HEK293T (cell line): ENCODE data around the gene HOXA4.
A peak's percentile ranks its signal among the peaks of the same experiment; 100 is the strongest.

ENCODE experiments used
- CTCF ChIA-PET: fragments of 350-600 bp; formaldehyde crosslinking; extraction: SDS; loops from one replicate; lab custom pipeline; 2021; ENCODE audit warnings: antibody characterized with exemption, inconsistent platforms; lab: Yijun Ruan, JAX
- POLR2A ChIA-PET: fragments of 350-600 bp; formaldehyde crosslinking; extraction: SDS; loops from one replicate; lab custom pipeline; 2020; ENCODE audit warnings: antibody characterized with exemption, inconsistent platforms; lab: Yijun Ruan, JAX
- DNase-seq: peaks from one replicate; pipeline ENCODE4 v3.0.0; 2012; ENCODE audit warnings: mixed read lengths; ENCODE audit errors: extremely low spot score
- ARNT ChIP-seq: fragments of 450-650 bp; IDR thresholded peaks from 2 replicates; pipeline ENCODE4 v1.6.1; 2017; ENCODE audit warnings: mild to moderate bottlenecking
- BHLHE40 ChIP-seq: fragments of 450-650 bp; IDR thresholded peaks from 2 replicates; pipeline ENCODE4 v1.6.1; 2016; ENCODE audit warnings: mild to moderate bottlenecking, moderate library complexity, borderline replicate concordance
- CTBP1 ChIP-seq: fragments of 450-650 bp; IDR thresholded peaks from 2 replicates; pipeline ENCODE4 v1.6.1; 2016; ENCODE audit warnings: borderline replicate concordance
- ELF4 ChIP-seq: fragments of 450-650 bp; IDR thresholded peaks from 2 replicates; pipeline ENCODE4 v1.6.1; 2017; ENCODE audit warnings: antibody characterized with exemption
- FOXA1 ChIP-seq: fragments of 450-650 bp; IDR thresholded peaks from 2 replicates; pipeline ENCODE4 v1.6.1; 2016; ENCODE audit warnings: mild to moderate bottlenecking
- FOXK2 ChIP-seq: fragments of 450-650 bp; IDR thresholded peaks from 2 replicates; pipeline ENCODE4 v1.6.1; 2016; ENCODE audit warnings: mild to moderate bottlenecking
- FOXM1 ChIP-seq: fragments of 450-650 bp; IDR thresholded peaks from 2 replicates; pipeline ENCODE4 v1.6.1; 2017; ENCODE audit warnings: mild to moderate bottlenecking, borderline replicate concordance
- HDGF ChIP-seq: fragments of 450-650 bp; IDR thresholded peaks from 2 replicates; pipeline ENCODE4 v1.6.1; 2017; ENCODE audit warnings: antibody characterized with exemption, borderline replicate concordance
- L3MBTL2 ChIP-seq: fragments of 450-650 bp; conservative IDR thresholded peaks from 2 replicates; pipeline ENCODE4 v1.6.1; 2016; ENCODE audit warnings: mild to moderate bottlenecking
- LEF1 ChIP-seq: fragments of 450-650 bp; IDR thresholded peaks from 2 replicates; pipeline ENCODE4 v1.6.1; 2017; ENCODE audit warnings: mild to moderate bottlenecking, borderline replicate concordance
- NFRKB ChIP-seq: fragments of 450-650 bp; IDR thresholded peaks from 2 replicates; pipeline ENCODE4 v1.6.1; 2016; ENCODE audit warnings: mild to moderate bottlenecking, moderate library complexity
- SP1 ChIP-seq: fragments of 450-650 bp; IDR thresholded peaks from 2 replicates; pipeline ENCODE4 v1.6.1; 2017
- SUZ12 ChIP-seq: fragments of 450-650 bp; IDR thresholded peaks from 2 replicates; pipeline ENCODE4 v1.6.1; 2016; ENCODE audit warnings: mild to moderate bottlenecking
- TARDBP ChIP-seq: fragments of 450-650 bp; IDR thresholded peaks from 2 replicates; pipeline ENCODE4 v1.6.1; 2016
- ZNF384 ChIP-seq: fragments of 450-650 bp; IDR thresholded peaks from 2 replicates; pipeline ENCODE4 v1.6.1; 2016
- TF ChIP-seq, protein P1 (sequence below): fragments of 450-650 bp; IDR thresholded peaks from 2 replicates; pipeline ENCODE4 v1.6.1; 2016

Gene HOXA4

DNA sequence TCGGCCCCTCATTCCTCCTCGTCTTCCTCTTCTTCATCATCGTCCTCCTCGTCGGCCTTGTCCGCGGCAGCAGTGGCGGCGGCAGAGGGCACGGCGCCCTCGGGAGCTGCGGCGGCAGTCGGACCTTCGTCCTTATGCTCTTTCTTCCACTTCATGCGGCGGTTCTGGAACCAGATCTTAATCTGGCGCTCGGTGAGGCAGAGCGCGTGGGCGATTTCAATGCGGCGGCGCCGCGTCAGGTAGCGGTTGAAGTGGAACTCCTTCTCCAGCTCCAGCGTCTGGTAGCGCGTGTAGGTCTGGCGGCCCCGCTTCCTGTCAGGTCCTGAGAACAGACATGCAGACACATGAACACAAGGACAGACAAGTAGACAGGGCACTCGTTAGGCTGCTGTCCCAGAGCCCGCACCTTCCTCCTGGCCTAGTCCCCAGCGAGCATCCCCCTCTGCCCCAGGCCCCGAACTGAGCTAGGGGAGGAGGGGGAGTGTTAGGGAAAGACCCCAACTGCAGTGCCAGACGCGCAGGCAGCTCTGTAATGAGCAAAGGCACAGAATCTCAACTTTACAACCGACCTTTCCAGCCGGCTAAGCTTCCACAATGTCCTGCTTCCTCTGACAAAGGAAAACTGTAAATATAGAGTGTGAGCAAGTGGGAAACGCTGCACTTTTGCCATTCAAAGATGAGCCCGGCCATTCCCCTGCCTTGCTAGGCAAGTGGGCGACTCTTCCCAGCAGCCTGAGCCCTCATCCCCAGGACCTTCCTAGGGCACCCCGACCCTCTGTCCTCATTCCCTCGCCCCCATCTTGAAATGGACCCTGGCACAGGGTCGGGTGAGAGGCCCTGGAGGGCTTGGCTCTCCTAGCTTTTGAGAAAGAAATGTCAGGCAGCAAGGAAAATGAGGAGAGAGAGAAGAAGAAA is 24.6 kb upstream of the HOXA4 start:
- ChIA-PET POLR2A (interaction anchor here (0.7 to 17.5 kb wide), 5 partner anchors 11 to 472 kb away, joined by 3 to 367 read pairs (median 6); partner anchors contain the start of genes HOXA10, HOXA11 and HOXA5), CTCF (no interaction called here)
- no peak for TF ChIP-seq NFRKB
- TF ChIP-seq ZNF384 = no peak
- TF ChIP-seq TARDBP = no peak
- no peak for TF ChIP-seq SUZ12
- TF ChIP-seq FOXM1 = no peak
- TF ChIP-seq HDGF = no peak
- TF ChIP-seq, protein P1, sequence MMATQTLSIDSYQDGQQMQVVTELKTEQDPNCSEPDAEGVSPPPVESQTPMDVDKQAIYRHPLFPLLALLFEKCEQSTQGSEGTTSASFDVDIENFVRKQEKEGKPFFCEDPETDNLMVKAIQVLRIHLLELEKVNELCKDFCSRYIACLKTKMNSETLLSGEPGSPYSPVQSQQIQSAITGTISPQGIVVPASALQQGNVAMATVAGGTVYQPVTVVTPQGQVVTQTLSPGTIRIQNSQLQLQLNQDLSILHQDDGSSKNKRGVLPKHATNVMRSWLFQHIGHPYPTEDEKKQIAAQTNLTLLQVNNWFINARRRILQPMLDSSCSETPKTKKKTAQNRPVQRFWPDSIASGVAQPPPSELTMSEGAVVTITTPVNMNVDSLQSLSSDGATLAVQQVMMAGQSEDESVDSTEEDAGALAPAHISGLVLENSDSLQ = no peak
- TF ChIP-seq SP1 = no peak
- no peak for TF ChIP-seq BHLHE40
- no peak for TF ChIP-seq CTBP1
- TF ChIP-seq ARNT = no peak
- TF ChIP-seq LEF1 = no peak
- TF ChIP-seq FOXK2 = no peak
- no peak for TF ChIP-seq L3MBTL2
- no peak for TF ChIP-seq FOXA1
- DNase-seq = no peak

DNA sequence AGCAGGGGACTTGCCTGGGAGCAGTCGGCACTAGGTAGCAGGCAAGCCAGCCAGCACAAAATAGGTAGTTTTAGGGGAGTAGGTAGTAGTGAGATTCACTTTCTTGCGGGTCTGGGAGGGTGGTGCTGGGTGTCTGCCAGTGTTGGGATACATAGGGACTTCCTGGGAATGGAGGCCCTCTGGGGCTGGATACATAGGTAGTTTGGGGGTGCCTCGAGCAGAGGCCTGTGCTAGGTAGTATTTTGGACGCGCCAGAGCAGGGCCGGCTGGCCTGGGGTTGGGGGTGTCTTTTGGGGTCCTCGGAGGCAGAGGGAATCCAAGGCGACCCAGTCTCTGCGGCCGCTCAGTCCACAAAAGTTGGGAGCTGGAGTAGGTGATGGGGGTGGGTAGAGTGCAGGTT is 23.8 kb upstream of the HOXA4 start:
- CTCF ChIA-PET = interaction anchor here (2.6 kb wide), 1 partner anchor 11 kb away, joined by 10 read pairs; the partner anchor contains the start of gene HOXA5
- no peak for DNase-seq
- no peak for TF ChIP-seq FOXA1
- TF ChIP-seq SUZ12 = no peak
- no peak for TF ChIP-seq SP1
- POLR2A ChIA-PET = interaction anchor here (1.2 to 17.5 kb wide), 3 partner anchors 10 to 28 kb away, joined by 5 to 367 read pairs (median 11); partner anchors contain the start of genes HOXA10 and HOXA5

- no peak for DNase-seq
- ChIA-PET CTCF (interaction anchor here (0.9 to 2.6 kb wide), 2 partner anchors 10 to 300 kb away, joined by 3 to 10 read pairs; partner anchors contain the start of gene HOXA5), POLR2A (interaction anchor here (1.4 to 17.5 kb wide), 5 partner anchors 10 to 29 kb away, joined by 9 to 367 read pairs (median 14); partner anchors contain the start of genes HOXA10, HOXA5 and HOXA9)
- TF ChIP-seq FOXK2 (no peak), HDGF (no peak), FOXM1 (no peak), ZNF384 (no peak), TARDBP (no peak)
These were observed 23.0 kb upstream of the HOXA4 start for GRCh38 chr7:27153526-27153925.

DNA sequence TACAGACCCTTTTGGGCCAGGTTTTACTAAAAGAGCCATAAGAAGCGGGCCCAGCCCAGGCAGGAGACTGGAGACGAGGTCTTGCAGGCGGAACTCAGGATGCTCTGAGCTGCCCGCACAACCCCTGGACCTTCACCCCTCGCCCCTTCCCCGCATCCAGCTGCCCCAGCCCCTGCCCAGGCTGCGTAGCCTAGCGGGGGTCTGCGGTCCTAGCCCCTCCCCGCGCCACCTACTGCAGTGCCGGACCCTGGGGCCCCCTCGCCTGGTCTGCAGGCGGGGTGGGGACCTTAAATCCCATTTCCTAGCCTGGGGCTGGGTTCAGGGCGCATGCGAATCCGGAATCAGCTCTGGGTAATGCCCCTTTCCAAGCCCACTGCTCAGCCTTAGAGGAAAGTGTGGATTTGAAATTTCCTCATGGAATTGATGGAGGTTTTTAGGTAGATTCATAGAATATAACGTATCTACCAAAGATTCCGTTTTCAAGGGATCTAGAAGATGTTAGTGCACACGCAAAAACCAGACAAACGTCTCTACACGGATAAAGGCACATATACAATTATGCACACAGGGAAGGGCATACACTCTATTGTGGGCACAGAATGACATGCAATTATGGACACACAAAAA is 22.4 kb upstream of the HOXA4 start:
- CTCF ChIA-PET = interaction anchor here (0.6 to 2.6 kb wide), 6 partner anchors 9 to 1314 kb away, joined by 3 to 10 read pairs (median 3); partner anchors contain the start of gene HOXA5
- POLR2A ChIA-PET = interaction anchor here (0.7 to 17.5 kb wide), 19 partner anchors 9 to 957 kb away, joined by 3 to 367 read pairs (median 7); partner anchors contain the start of genes CBX3, HOXA10, HOXA11 and HOXA5
- no peak for DNase-seq
- TF ChIP-seq CTBP1 = no peak

GRCh38 chr7:27151931-27152815 is 21.6 kb upstream of the HOXA4 start, which contains the start of gene HOXA3:
HOXA3 (minus strand) TSS chr7:27152583; CDS start chr7:27110640, 41,943 bp downstream.
- POLR2A ChIA-PET = interaction anchor here (0.7 to 17.5 kb wide), 23 partner anchors 9 to 956 kb away, joined by 3 to 367 read pairs (median 7); partner anchors contain the start of genes CBX3, HOXA1, HOXA10 and HOXA11

DNA sequence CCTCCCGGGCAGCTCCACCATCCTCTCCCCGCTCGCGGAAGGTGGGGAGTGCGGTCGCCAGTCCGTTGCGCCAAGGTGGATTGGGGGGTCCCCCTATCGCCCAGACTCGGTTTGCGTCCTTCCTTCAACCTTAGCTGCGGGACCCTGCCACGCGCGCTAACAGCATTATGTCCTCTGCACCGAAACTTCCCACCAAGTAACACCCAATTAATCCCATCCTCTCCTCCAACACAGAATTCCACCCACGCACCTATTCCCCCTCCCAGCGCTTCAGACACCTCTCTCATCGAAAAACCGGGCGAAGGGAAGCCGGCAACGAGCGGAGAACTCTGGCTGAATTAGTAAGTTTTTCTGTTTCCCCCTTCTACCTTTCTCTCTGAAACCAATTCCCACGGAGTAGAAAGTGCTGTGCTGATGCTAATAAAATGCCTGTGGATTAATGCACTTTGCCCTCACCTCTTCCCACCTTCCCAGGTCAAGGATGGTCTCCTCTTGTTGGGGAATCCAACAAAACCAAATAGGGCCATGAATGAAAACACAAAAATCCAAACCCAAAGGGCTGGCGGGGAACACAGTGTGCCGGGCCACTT is 20.9 kb upstream of the HOXA4 start:
- POLR2A ChIA-PET = interaction anchor here (0.6 to 17.5 kb wide), 14 partner anchors 8 to 954 kb away, joined by 3 to 367 read pairs (median 6); partner anchors contain the start of genes HOXA1, HOXA10 and HOXA11
- CTCF ChIA-PET = interaction anchor here (0.6 to 1.7 kb wide), 4 partner anchors 8 to 459 kb away, joined by 3 to 5 read pairs (median 4); no protein-coding TSS in a partner anchor
- TF ChIP-seq BHLHE40 (no peak), L3MBTL2 (no peak), SUZ12 (no peak), FOXA1 (no peak), CTBP1 (no peak), ZNF384 (no peak), SP1 (no peak), LEF1 (no peak), FOXM1 (no peak), HDGF (no peak), TARDBP (no peak), NFRKB (no peak), ARNT (no peak)
- TF ChIP-seq, protein P1 = no peak
- DNase-seq = no peak

More at GRCh38 chr7:27151931-27152815, 21.6 kb upstream of the HOXA4 start, which contains the start of gene HOXA3:
- TF ChIP-seq, protein P1 = peak; percentile 94
- TF ChIP-seq NFRKB = no peak
- TF ChIP-seq ELF4 = peak; percentile 94
- peak; percentile 70; the same call in 1 of the 2 replicates for TF ChIP-seq CTBP1
- CTCF ChIA-PET = interaction anchor here (0.6 to 2.6 kb wide), 6 partner anchors 8 to 1313 kb away, joined by 3 to 10 read pairs (median 4); partner anchors contain the start of gene HOXA5
- peak; percentile 62 for DNase-seq
